AG09309 (cell line): ENCODE data around the gene ASCC1.
"Not testable (repeated sequence)": the region's sequence is repeated elsewhere in the genome, so short reads cannot be mapped to it uniquely, and the experiment has no call there.

ENCODE experiments used
- DNase-seq: peaks from one replicate; pipeline ENCODE4 v3.0.0-alpha.2; 2010; ENCODE audit warnings: low read depth
- H3K4me3 ChIP-seq: 2 replicates; pipeline ENCODE4 v1.5.1; 2011; ENCODE audit warnings: mild to moderate bottlenecking, low read depth, low read length, moderate library complexity; ENCODE audit not compliant: control insufficient read depth
- TF ChIP-seq, protein P1 (sequence below): IDR thresholded peaks from 2 replicates; pipeline ENCODE4 v1.5.1; 2011; ENCODE audit warnings: mild to moderate bottlenecking, low read depth, low read length, inconsistent platforms; ENCODE audit not compliant: insufficient read depth, control insufficient read depth; ENCODE audit errors: missing control alignments

Gene ASCC1

GRCh38 chr10:72219235-72219814 is 3.2 kb upstream of the ASCC1 start:
- no peak for DNase-seq
- no peak overlapping the region for H3K4me3 ChIP-seq
- TF ChIP-seq, protein P1, sequence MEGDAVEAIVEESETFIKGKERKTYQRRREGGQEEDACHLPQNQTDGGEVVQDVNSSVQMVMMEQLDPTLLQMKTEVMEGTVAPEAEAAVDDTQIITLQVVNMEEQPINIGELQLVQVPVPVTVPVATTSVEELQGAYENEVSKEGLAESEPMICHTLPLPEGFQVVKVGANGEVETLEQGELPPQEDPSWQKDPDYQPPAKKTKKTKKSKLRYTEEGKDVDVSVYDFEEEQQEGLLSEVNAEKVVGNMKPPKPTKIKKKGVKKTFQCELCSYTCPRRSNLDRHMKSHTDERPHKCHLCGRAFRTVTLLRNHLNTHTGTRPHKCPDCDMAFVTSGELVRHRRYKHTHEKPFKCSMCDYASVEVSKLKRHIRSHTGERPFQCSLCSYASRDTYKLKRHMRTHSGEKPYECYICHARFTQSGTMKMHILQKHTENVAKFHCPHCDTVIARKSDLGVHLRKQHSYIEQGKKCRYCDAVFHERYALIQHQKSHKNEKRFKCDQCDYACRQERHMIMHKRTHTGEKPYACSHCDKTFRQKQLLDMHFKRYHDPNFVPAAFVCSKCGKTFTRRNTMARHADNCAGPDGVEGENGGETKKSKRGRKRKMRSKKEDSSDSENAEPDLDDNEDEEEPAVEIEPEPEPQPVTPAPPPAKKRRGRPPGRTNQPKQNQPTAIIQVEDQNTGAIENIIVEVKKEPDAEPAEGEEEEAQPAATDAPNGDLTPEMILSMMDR, result no peak

DNA sequence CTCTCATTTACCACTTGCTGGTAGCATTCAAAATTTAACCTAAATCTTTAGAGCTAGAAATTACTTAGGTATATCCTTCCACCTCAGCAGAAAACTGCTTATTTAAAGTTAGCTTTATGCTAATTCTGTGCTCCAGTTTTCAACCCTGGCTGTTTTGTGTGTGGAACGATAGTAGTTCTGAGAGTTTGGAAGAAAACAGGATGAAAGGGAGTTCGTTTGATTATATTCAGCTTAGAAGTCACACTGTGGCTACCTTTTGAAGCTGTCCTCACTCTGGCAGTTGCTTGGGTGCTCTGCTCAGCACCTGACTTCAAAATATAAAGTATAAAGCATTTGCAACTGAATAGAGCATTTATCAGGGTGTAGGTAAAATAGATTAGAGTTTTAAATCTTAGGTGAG is 2.6 kb upstream of the ASCC1 start:
- no peak for DNase-seq
- H3K4me3 ChIP-seq, result no peak overlapping the region
- TF ChIP-seq, protein P1, result no peak

DNA sequence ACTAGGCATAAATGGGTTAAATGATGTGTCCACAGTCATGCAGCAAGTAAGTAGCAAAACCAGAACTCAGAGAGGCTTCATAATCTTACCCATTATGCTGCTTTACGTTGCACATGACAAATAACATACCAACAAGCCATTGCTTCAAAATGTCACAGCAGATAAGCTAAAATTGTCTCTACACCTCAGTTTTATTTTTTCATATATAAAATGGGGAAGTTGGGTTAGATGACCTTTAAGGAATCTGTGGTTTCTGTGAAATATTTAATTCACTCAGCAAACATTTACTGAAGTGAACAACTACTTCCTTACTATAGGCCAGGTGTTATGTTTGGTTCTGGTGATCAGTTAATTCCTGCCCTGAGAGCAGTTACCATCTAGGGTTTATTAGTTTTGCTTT is 2.2 kb upstream of the ASCC1 start:
- H3K4me3 ChIP-seq, result no peak overlapping the region
- DNase-seq, result no peak
- TF ChIP-seq, protein P1, result no peak

DNA sequence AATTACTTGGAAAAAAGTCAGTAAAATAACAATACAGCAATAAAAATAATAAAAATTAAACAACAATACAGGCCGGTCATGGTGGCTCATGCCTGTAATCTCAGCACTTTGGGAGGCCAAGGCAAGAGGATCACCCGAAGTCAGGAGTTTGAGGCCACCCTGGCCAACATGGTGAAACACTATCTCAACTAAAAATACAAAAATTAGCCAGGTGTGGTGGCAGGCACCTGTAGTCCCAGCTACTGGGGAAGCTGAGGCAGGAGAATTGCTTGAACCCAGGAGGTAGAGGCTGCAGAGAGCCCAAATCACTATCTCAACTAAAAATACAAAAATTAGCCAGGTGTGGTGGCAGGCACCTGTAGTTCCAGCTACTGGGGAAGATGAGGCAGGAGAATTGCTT is 4.2 kb downstream of the ASCC1 start:
- H3K4me3 ChIP-seq, DNase-seq: not testable (repeated sequence)

DNA sequence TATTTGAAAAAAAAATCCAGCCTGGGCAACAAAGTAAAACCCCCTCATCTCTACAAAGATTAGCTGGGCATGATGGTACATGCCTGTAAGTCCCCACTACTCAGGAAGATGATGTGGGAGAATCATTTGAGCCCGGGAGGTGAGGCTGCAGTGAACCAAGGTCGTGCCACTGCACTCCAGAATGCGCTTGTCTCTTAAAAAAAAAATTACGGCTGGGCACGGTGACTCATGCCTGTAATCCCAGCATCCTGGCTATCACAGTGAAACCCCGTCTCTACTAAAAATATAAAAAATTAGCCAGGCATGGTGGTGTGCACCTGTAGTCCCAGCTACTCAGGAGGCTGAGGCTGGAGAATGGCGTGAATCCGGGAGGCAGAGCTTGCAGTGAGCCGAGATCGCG is 4.7 kb downstream of the ASCC1 start:
- DNase-seq, H3K4me3 ChIP-seq: not testable (repeated sequence)

DNA sequence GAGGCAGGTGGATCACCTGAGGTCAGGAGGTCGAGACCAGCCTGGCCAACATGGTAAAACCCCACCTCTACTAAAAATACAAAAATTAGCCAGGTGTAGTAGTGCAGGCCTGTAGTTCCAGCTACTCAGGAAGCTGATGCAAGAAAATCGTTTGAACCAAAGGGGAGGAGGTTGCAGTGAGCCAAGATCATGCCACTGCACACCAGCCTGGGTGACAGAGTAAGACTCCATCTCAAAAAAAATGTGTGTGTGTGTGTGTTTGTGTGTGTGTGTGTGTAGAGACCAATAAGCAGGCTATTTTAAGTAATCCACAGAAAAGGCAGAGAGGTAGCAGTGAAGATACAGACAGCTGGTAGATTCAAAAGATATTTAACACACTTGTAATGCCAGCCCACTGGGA is 7.5 kb downstream of the ASCC1 start:
- H3K4me3 ChIP-seq, DNase-seq: not testable (repeated sequence)

DNA sequence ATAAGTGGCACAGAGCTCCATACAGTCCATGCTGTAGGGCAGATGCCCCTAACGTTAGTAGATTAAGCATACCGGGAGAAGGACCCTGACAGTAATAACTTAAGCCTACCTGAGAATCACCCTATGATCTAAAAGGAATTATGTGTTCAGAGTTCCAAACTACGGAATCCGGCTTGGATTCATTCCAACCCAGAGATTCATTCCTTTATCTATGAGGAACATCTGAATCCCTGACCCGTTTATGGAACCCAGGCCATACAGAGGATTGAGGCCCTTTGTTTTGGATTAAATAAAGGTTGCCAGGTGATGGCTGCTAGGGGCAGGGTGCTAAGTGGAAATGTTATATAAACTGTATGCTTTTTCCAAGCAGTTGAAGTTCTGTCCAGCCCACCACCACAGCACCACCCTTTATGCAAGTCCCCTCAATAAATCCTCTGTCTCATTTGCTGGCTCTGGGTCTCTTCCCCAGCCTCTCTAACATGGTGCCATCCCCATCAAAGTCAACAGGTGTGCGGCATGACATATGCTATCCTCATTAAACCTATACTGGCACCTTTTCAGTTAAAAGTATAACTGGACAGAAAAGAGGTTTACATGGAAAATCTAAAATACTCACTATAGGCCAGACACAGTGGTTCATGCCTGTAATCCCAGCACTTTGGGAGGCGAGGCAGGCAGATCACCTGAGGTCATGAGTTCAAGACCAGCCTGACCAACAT is 9.4 kb downstream of the ASCC1 start:
- TF ChIP-seq, protein P1, result no peak

DNA sequence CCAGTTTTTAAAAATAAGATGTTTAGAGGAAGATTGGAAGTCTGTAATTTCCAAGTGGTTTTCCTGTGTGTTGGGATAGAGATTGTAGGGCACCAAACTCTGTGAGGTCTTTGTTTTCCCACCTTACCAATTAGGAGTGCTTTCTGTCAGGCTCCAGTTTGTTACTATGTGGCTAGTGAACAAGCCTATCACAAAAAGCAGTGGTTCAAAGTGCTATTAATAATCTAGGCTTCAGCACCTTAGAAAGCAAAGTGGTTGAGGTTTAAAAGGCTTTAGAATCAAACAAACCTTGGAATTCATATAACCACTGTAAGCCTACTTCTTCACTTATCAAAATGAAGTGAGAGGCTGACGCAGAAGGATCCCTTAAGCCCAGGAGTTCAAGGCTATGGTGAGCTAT is 11.4 kb downstream of the ASCC1 start:
- no peak for DNase-seq
- TF ChIP-seq, protein P1, result no peak
- H3K4me3 ChIP-seq, result no peak overlapping the region

More for the DNA sequence above, 9.4 kb downstream of the ASCC1 start:
- DNase-seq, result no peak
- H3K4me3 ChIP-seq, result no peak overlapping the region
